Measurements from ENCODE around the gene RNASE4.

RNASE4 gene

DNA sequence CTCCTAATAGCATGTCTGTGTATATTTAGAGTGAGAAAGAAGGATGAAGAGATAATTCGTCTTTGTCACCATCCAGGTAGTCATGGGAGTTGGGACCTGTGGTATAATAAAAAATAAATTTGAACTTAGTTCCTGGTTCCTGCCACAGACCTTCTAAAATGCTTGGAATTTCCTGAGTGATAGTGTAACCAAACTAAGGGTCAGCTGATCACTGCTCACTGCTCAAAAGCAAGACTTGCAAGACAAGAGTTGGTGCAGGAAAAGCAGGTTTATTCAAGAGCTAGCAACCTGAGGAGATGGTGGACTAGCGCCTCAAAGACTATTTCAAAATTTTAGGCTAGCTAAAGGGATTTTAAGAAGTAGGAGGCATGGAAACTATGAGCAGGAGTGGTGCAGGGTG is 23.3 kb downstream of the RNASE4 start:
- H3K4me3 ChIP-seq (ENCODE audit: low read depth, low read length), result no peak overlapping the region
- no peak for DNase-seq (ENCODE audit: low read depth, low spot score)
- no peak for TF ChIP-seq CTCF (IDR thresholded peaks at IDR 0.05; ENCODE audit: low read depth, low read length)
- in situ Hi-C loops (cut with HindIII; ENCODE audit: low sequenced_read_pairs), result no loop called here

DNA sequence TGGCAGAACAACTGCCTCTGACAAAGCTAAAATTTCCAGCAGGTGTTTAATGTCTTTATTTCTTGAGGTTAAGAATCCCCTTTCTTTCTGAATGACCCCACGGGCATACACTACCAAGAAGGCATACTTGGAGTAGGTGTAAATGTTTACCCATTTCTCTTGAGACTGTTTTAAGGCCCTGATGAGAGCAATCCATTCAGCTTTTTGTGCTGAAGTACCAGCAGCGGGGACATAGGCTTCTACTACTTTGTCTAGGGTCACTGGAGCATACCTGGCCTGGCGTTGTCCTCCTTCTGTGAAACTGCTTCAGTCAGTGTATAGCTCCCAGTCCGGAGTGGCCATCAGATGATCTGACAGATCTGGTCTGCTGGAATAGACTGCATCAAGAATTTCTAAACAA is 26.9 kb downstream of the RNASE4 start:
- in situ Hi-C loops (cut with HindIII; ENCODE audit: low sequenced_read_pairs), result no loop called here
- no peak for DNase-seq (ENCODE audit: low read depth, low spot score)
- no peak overlapping the region for H3K4me3 ChIP-seq (ENCODE audit: low read depth, low read length)
- TF ChIP-seq CTCF (IDR thresholded peaks at IDR 0.05; ENCODE audit: low read depth, low read length), result no peak

GRCh38 chr14:20711685-20712084 is 27.3 kb downstream of the RNASE4 start:
- DNase-seq (ENCODE audit: low read depth, low spot score), result no peak
- in situ Hi-C loops (cut with HindIII; ENCODE audit: low sequenced_read_pairs), result no loop called here
- no peak overlapping the region for H3K4me3 ChIP-seq (ENCODE audit: low read depth, low read length)
- no peak for TF ChIP-seq CTCF (IDR thresholded peaks at IDR 0.05; ENCODE audit: low read depth, low read length)

DNA sequence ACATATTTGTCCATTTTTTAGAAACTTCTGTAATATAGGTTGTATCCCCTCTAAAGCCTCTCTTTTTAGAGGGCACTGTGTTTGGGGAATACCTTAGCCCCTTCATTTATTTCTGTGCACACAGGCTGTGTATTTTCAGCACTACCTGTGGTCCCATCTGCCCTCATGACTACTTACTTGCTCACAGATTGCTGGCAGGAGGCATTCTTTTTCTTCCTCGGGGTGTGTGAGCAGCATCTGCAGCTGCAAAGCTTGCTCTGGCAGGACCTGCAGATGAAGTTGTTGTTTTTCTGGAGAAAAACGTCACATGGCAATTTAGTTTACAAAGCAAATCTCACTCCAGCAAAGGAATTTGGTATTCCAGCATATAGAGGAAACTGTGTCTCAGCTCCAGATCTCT is 28.5 kb downstream of the RNASE4 start:
- DNase-seq (ENCODE audit: low read depth, low spot score), result no peak
- TF ChIP-seq CTCF (IDR thresholded peaks at IDR 0.05; ENCODE audit: low read depth, low read length), result no peak
- in situ Hi-C loops (cut with HindIII; ENCODE audit: low sequenced_read_pairs), result no loop called here
- no peak overlapping the region for H3K4me3 ChIP-seq (ENCODE audit: low read depth, low read length)

DNA sequence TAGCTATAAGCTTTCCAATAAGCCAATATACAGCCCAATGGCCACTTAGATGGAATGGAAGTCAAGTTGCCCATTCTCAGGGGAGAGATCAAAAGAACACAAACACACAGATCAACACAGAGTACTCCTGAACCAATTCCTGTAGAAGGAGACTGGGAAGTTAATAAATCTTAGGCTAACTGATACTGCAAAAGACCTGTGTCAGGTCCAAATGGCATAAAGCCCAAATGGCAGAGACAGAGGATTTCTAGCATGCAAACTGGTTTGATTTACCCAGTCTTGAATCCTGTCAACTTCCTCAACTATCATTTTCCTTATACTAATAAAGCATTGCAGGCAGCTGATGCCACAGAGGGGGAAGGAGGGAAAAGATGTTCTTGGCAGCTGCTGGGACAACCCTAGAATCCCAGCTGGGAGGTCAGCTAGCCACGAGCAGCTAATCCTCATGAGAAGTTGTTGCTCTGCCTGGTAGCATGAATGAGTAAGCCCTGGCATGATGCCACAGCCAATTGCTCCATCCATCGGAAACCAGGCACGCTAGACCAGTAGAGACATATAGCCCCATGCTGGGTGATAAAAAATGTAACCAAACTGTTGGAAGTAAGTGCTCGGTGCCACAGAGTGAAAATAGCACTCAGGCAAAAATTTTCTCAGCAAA is 30.4 kb downstream of the RNASE4 start:
- no peak for TF ChIP-seq CTCF (IDR thresholded peaks at IDR 0.05; ENCODE audit: low read depth, low read length)
- in situ Hi-C loops (cut with HindIII; ENCODE audit: low sequenced_read_pairs), result no loop called here
- DNase-seq (ENCODE audit: low read depth, low spot score), result peak; percentile 43
- no peak overlapping the region for H3K4me3 ChIP-seq (ENCODE audit: low read depth, low read length)

GRCh38 chr14:20719777-20720176 is 35.4 kb downstream of the RNASE4 start:
- DNase-seq (ENCODE audit: low read depth, low spot score), result no peak
- H3K4me3 ChIP-seq (ENCODE audit: low read depth, low read length), result no peak overlapping the region
- no peak for TF ChIP-seq CTCF (IDR thresholded peaks at IDR 0.05; ENCODE audit: low read depth, low read length)
- in situ Hi-C loops (cut with HindIII; ENCODE audit: low sequenced_read_pairs), result no loop called here

DNA sequence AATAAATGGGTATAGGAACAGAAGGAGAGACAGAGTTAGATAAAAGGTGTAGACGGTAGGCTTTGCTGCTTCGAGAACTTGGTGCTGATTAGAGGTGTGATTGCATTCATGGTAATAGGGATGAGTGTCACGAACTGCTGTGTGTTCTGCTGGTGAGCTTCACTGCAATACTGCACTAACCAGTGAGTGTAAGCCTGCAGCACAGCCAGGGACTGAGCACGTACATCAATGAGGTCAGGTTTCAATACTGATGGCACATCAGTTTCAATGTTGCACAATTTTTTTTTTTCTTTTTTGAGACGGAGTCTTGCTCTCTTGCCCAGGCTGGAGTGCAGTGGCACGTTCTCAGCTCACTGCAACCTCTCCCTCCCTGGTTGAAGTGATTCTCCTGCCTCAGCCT is 36.4 kb downstream of the RNASE4 start:
- DNase-seq (ENCODE audit: low read depth, low spot score), result no peak
- no peak for TF ChIP-seq CTCF (IDR thresholded peaks at IDR 0.05; ENCODE audit: low read depth, low read length)
- in situ Hi-C loops (cut with HindIII; ENCODE audit: low sequenced_read_pairs), result no loop called here

More for the DNA sequence above, 36.4 kb downstream of the RNASE4 start:
- H3K4me3 ChIP-seq (ENCODE audit: low read depth, low read length), result no peak overlapping the region

Measured in astrocyte of the spinal cord (primary cell).